Smooth muscle cell (in vitro differentiated cells): Measurements from ENCODE around the gene TMEM245. TPM values are rescaled to one million over a fixed set of nuclear protein-coding genes. Genes with fewer than 3 reads are reported as not detected.

Experiments used
- DNase-seq: peaks from one replicate; lab custom pipeline; 2025; ENCODE audit not compliant: unreplicated experiment; lab: John Stamatoyannopoulos, UW
- H2AFZ ChIP-seq: fragments of 200-600 bp; sonication (generic); 2 replicates; pipeline ENCODE4 v1.6.0; 2016; ENCODE audit warnings: antibody characterized with exemption, low read depth, mild to moderate bottlenecking
- H3F3A ChIP-seq: fragments of 200-600 bp; sonication (generic); 2 replicates; pipeline ENCODE4 v1.6.0; 2017; ENCODE audit warnings: antibody characterized with exemption, low read depth
- H3K27ac ChIP-seq: fragments of 200-600 bp; sonication (generic); 2 replicates; pipeline ENCODE4 v1.5.1; 2016; ENCODE audit warnings: low read depth, mild to moderate bottlenecking
- H3K27me3 ChIP-seq: fragments of 200-600 bp; sonication (generic); 2 replicates; pipeline ENCODE4 v1.6.1; 2016; ENCODE audit warnings: low read depth, mild to moderate bottlenecking
- H3K36me3 ChIP-seq: fragments of 200-600 bp; sonication (generic); 2 replicates; pipeline ENCODE4 v1.5.1; 2016; ENCODE audit warnings: low read depth
- H3K4me1 ChIP-seq: fragments of 200-600 bp; sonication (generic); 2 replicates; pipeline ENCODE4 v1.5.1; 2016; ENCODE audit warnings: low read depth
- H3K4me2 ChIP-seq: fragments of 200-600 bp; sonication (generic); 2 replicates; pipeline ENCODE4 v1.6.0; 2016; ENCODE audit warnings: mild to moderate bottlenecking
- H3K4me3 ChIP-seq: fragments of 200-600 bp; sonication (generic); 2 replicates; pipeline ENCODE4 v1.5.1; 2016; ENCODE audit warnings: mild to moderate bottlenecking
- H3K79me2 ChIP-seq: fragments of 200-600 bp; sonication (generic); 2 replicates; pipeline ENCODE4 v1.6.0; 2016; ENCODE audit warnings: low read depth, mild to moderate bottlenecking
- H3K9ac ChIP-seq: fragments of 200-600 bp; sonication (generic); 2 replicates; pipeline ENCODE4 v1.6.0; 2016; ENCODE audit warnings: low read depth
- H3K9me3 ChIP-seq: fragments of 200-600 bp; sonication (generic); replicated peaks from 2 replicates; pipeline ENCODE4 v1.5.1; 2016; ENCODE audit warnings: low read depth
- H4K20me1 ChIP-seq: fragments of 200-600 bp; sonication (generic); 2 replicates; pipeline ENCODE4 v1.6.0; 2016; ENCODE audit warnings: low read depth
- CTCF ChIP-seq: fragments of 200-600 bp; sonication (generic); IDR thresholded peaks from 2 replicates; pipeline ENCODE4 v1.5.1; 2017; ENCODE audit warnings: borderline replicate concordance, mild to moderate bottlenecking, antibody characterized with exemption; ENCODE audit not compliant: insufficient read depth, poor library complexity, severe bottlenecking
- WGBS: methylation state at CpG from one replicate; pipeline ENCODE4 v1.1.7; 2016; ENCODE audit warnings: low lambda C conversion rate; 5-methylcytosine and 5-hydroxymethylcytosine counted together
- polyA plus RNA-seq: library from polyadenylated mRNA; unstranded; fragments of >200 nt; fragmentation: Nextera tagmentation; extraction: Ambion mirVana; gene quantifications from 2 replicates; pipeline ENCODE4 v1.2.1, GENCODE V29; 2016
- total RNA-seq: library from RNA; depleted of rRNA; stranded (reverse); fragments of >200 nt; gene quantifications from 2 replicates; pipeline ENCODE4 v1.2.3, GENCODE V29; 2014

Gene TMEM245
- total and polyA plus RNA-seq, 2 experiments from 2014 or later = 16.3 to 39.7 TPM

GRCh38 chr9:109085510-109085909 is 34.2 kb downstream of the TMEM245 start:
- H3K9ac ChIP-seq = no peak overlapping the region
- peaks cover 9% of the 10 kb centered on the region for H4K20me1 ChIP-seq
- no peak overlapping the region for H2AFZ ChIP-seq
- H3F3A ChIP-seq = no peaks in the 10 kb centered on the region
- H3K9me3 ChIP-seq = no peaks in the 10 kb centered on the region
- H3K27me3 ChIP-seq = no peaks in the 10 kb centered on the region
- H3K4me2 ChIP-seq = no peak overlapping the region
- H3K36me3 ChIP-seq = no peaks in the 10 kb centered on the region
- H3K27ac ChIP-seq = peak overlapping the region; percentile 38
- no peaks in the 10 kb centered on the region for H3K4me1 ChIP-seq
- TF ChIP-seq CTCF = no peak
- peaks cover 9% of the 10 kb centered on the region for H3K79me2 ChIP-seq
- DNase-seq = no peak
- no peak overlapping the region for H3K4me3 ChIP-seq

DNA sequence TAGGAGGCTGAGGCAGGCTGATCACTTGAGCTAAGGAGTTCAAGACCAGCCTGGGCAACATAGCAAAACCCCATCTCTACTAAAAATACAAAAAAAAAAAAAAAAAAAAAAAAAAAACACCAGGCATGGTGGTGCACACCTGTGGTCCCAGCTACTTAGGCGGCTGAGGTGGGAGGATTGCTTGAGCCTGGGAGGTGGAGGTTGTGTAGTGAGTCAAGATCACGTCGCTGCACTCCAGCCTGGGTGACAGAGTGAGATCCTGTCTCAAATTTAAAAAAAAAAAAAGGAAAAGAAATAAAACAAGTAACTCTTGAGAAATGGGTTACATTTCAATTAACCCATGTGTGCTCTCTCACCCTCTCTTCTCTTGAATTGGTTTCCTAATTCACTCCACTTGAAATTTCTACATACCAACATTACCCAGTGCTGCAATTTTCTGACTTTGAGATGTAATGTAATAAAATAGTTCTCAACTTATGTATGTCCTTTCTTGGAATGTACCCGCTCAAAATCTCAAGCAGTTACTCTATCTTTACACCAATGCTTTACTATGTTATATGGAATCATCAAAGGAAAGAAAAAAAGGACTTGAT is 35.8 kb downstream of the TMEM245 start:
- Histone ChIP-seq H3K4me3 (no peak overlapping the region), H3K9ac (no peak overlapping the region), H3K4me1 (no peaks in the 10 kb centered on the region), H2AFZ (no peak overlapping the region), H3K27me3 (no peaks in the 10 kb centered on the region), H3K9me3 (no peaks in the 10 kb centered on the region), H3F3A (no peaks in the 10 kb centered on the region), H3K79me2 (peaks cover 9% of the 10 kb centered on the region), H4K20me1 (peaks cover 9% of the 10 kb centered on the region), H3K27ac (no peak overlapping the region), H3K36me3 (no peaks in the 10 kb centered on the region), H3K4me2 (no peak overlapping the region)
- WGBS = 96% methylated on average over 4 of the region's 4 CpGs
- DNase-seq = no peak
- no peak for TF ChIP-seq CTCF

DNA sequence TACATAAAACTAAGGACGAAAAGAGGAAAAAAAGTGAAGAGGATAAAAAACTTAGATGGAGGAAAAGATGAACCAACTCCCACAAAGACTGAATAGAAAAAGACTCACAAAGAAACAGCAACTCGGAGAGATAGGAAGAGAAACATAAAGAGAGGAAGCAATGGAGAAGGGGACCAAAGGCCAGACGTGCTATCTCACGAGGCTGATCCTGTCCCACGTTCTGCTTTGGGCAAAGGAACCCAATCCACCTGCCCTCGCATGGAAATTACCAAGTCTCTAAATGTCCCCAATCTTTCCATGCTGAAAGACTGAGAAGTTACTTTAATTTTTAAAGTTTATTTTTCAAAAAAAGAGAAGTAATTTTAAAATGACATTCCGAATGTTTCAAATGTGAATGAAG is 36.6 kb downstream of the TMEM245 start:
- Histone ChIP-seq H3K79me2 (peaks cover 9% of the 10 kb centered on the region), H3K9ac (no peak overlapping the region), H3K9me3 (no peaks in the 10 kb centered on the region), H3K4me2 (no peak overlapping the region), H3K27me3 (no peaks in the 10 kb centered on the region), H3K4me3 (no peak overlapping the region), H3K4me1 (no peaks in the 10 kb centered on the region), H3K27ac (no peak overlapping the region), H4K20me1 (peaks cover 9% of the 10 kb centered on the region), H3K36me3 (no peaks in the 10 kb centered on the region), H3F3A (no peaks in the 10 kb centered on the region), H2AFZ (no peak overlapping the region)
- TF ChIP-seq CTCF = no peak
- 88% methylated on average over 7 of the region's 7 CpGs for WGBS
- DNase-seq = no peak

- H3K4me2 ChIP-seq = no peak overlapping the region
- H3K4me1 ChIP-seq = no peaks in the 10 kb centered on the region
- no peak for DNase-seq
- H3K4me3 ChIP-seq = no peak overlapping the region
- no peaks in the 10 kb centered on the region for H3K36me3 ChIP-seq
- TF ChIP-seq CTCF = no peak
- H3K79me2 ChIP-seq = peaks cover 9% of the 10 kb centered on the region
- WGBS = 55% methylated on average over 2 of the region's 2 CpGs
- H3K9ac ChIP-seq = no peak overlapping the region
- H2AFZ ChIP-seq = no peak overlapping the region
- no peak overlapping the region for H3K27ac ChIP-seq
- H3K9me3 ChIP-seq = no peaks in the 10 kb centered on the region
- no peaks in the 10 kb centered on the region for H3F3A ChIP-seq
- no peaks in the 10 kb centered on the region for H3K27me3 ChIP-seq
- H4K20me1 ChIP-seq = peaks cover 9% of the 10 kb centered on the region
Observed at GRCh38 chr9:109082091-109082620, 37.6 kb downstream of the TMEM245 start.
